Activated CD4-positive, alpha-beta T cell treated with anti-CD3 and anti-CD28 coated beads for 48 hours (primary cell): ENCODE data around the gene PIPOX.
"Not testable (repeated sequence)": the region's sequence is repeated elsewhere in the genome, so short reads cannot be mapped to it uniquely, and the experiment has no call there.

ENCODE experiments used
- DNase-seq: peaks from one replicate; pipeline ENCODE4 v3.0.0-alpha.2; 2020

The PIPOX gene

DNA sequence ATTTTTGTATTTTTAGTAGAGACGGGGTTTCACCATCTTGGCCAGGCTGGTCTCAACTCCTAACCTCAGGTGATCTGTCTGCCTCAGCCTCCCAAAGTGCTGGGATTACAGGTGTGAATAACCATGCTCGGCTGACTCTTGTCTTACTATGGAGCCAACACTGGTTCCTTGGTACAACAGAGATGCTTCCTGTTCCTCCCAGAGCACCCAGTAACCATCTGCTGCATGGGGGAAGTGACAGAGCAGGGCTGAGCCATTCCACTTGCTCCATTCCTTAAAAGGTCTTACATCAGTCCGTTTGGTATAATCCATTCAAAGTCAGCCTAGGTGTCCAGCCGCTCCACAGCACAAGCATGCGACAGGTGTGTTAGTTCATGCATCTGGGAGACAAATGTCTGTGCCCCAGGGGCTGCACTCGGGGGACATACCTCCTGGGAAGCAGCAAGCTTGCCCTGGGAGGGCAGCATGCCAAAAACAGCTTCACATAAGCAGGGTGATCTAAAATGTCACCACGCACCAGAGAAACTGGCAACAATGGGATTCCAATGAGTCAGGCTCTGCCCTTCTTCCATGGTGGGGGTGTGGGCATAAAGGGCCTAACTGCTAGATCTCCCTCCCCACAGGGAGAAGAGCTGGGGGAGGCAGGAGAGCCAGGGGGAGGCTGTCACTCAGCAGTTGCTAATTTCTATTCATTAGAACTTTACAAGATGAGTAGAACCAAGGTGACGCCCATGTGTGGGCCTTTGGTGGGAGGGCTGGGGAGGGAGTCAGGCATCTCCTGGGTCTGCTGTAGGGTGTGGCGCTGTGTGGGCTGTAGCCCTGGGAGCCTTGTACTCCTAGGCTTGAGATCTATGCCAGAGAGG, 35.5 kb downstream of the PIPOX start:
- DNase-seq = no peak

DNA sequence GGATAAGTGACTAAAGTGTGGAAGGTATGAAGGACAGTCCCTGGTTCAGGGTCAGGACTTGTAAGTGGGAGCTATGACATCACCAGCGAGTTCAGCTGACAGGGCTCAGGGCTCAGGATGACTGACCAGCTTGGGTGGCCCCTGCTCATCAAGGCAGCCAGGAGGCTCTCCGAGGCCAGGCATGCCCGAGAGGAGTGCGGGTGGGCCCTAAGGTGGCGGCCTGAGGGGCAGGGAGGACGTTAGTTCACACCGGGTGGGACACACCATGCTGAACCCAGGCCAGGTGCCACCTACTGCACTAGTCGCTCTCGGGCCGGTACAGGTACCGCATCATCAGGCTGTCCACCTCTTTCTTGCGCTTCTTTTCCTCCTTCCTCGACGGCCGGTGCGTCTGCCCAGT, 36.5 kb downstream of the PIPOX start:
- no peak for DNase-seq

DNA sequence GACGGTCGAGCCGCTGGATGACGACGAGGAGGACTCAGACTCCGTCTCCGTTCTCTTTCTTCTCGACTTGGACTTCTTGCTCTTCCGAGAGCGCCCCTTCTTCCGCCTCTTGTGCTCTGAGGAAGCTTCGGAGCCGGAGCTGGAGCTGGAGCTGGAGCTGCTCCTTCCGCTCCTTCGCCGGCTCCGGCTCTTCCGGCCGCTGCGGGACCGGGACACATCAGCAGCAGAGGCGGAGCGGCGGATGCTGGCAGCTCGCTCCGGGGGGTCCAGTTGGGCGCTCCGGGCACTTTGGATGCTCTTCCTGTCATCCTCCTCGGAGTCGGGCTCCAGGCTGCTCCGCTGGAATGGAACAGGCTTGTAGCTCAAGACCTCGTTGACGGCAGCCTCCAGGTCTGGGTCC, 36.9 kb downstream of the PIPOX start:
- no peak for DNase-seq

DNA sequence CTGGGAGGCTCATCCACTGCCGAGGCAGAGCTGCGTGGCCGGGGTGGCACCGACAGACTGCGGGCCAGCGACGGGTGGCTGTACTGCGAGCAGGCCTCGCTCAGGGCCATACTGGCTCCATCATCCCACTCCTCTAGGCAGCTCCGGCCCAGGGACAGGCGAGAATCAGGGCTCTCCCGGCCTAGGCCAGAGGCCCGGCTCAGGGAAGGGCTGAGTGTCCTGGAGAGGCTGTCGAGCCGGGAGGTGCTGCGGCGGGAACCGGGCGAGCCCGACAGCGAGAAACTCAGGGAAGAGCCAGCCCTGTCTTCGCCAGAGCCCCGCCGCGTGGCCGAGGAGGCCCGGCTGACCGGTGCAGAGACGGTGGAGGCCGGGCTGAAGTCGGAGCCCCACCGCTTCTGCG, 37.4 kb downstream of the PIPOX start:
- DNase-seq = no peak

DNA sequence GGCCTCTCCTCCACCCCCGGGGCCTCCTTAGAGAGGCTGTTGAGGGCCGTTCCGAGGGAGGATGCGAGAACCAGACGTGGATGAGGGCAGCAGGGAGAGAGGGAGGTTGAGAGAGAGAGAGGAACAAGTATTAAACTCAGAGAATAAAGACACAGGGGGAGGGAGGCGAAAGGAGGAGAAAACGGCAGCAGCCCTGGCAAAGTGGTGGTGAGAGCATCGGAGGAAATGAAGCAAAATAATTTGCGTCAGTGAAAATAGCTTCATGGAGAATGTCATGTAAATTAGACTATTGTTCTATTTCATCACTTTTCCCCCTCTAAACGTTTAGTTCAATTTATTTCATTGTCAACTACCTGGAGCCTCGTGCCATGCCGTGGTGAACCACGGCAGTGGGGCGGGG, 38.0 kb downstream of the PIPOX start:
- DNase-seq = no peak

DNA sequence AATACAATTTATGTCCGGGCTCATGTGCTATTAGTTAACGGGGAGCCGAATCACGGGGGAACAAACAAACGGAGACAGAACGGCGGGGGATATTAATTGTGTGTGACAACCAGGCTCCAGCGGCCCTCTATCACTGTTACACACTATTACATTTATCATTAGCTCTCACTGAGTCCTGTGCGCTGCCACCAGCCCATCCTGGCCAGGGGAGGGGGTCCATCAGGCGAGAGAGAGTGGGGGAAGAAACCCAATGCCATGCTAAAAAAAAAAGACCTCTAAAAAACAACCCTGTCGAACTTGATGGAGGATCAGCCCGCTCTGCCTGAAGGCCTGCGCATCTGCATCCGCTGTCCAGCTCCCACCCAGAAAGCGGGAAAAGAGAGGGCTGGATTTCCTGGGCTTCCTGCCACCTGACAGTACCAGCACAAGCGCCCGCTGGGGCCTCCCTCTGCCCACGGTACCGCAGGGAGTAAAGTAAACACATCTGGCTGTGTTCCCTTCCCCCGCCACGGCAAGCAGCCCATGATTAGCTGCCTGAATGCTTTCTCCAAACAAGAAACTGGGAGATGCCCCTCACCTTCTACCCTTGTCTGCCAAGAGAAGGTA, 41.7 kb downstream of the PIPOX start:
- DNase-seq = no peak

DNA sequence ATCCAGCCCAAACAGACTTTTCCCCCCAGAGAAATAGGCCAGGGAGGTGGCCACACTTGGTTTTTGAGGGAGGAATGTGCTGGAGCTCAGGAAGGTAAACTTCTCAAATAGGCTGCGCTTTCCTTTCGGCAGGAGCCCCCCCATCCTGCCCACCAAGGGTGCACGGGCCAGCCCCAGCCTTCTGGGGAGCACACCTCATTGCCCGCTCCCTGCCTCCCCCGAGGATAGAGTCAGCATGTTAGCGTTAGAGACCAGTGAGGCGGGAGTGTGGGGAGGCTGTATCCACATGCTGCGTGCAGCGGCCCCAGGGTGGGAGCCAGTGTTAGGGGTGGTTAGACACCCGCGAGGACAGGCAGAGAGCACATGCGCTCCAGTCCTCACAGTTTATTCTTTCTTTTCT, 42.3 kb downstream of the PIPOX start:
- no peak for DNase-seq

DNA sequence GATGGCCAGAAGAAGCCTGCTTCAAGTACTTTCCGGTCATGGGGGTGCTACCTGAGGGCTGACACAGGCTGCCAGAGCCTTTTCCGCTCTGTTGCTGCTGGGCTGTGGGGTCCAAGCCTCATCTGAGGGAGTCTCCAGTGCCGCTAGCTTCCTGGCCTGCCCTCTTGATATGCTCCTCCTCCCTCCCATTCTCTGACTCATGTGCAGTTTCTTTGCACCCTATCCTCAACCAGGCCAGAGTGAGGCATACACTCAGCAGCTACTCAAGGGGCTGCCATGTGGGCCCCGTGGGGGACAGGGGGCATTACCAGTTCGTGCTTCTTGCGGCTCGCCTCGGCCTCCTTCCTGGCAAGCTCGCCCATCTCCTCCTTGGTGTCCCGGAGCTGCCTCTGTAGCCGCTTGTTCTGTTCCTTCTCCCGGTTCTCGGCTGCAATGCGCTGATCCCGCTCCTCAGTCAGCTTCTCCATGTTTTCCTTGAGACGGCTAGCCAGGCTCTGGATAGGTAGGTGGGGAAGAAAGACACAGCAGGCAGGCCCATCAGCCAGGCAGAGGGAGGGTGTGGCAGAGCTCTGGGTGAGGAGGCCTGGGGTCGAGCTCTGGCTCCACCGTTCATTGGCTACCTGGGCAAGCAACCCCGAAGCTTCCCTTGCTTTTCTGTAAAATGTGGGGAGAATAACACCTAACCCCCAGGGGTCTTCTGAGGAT, 43.8 kb downstream of the PIPOX start:
- DNase-seq = no peak

DNA sequence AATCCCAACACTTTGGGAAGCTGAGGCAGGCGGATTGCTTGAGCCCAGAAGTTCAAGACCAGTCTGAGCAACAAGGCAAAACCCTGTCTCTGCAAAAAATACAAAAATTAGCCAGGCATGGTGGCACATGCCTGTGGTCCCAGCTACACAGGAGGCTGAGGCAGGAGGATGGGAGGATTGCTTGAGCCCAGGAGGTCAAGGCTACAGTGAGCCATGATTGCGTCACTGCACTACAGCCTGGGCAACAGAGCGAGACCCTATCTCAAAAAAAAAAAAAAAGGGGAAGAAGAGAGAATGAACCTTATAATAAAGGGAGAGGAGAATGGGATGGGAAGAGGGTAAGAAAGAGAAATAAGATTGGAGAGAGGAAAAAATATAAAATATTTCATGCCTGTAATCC, 45.8 kb downstream of the PIPOX start:
- DNase-seq = not testable (repeated sequence)

DNA sequence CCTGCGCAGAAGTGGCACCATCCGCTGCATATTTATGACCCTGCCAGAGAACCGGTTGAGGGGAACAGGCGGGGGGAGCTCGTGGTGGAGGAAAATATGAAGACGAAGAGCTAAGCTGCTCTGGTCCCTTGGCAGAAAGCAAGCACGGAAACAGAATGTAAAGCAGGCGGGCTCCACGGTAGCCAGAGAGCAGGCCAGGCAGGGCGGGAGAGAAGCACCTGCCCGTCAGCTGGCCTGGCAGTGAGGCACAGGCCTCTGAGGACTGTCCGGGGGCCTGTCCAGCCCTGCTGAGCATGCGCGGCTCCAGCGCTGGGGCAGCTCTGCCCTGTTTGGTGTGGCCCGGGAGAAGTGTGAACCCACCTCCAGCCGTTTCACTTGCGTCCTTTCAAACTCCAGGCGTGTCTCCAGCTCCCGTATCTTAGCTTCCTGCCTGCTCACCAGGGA, 46.7 kb downstream of the PIPOX start:
- no peak for DNase-seq

DNA sequence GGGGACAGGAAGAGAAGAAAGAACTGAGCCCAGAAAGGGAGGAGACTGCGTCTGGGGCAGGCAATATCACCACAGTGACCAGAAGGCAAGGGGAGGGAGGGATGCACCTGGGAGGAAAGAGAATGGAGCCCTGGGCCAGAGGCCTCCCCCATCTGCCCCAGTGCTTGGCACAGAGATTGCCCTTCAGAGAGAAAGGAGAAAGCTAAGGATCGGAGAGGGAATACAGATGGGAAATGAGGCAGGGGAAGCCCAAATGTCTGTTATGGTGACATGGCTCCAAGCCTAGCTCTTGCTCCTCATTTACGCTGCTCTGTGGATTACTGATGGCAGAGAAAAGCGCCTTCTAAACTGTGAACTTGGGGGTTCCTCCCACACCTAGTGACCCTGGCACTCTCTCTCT, 47.2 kb downstream of the PIPOX start:
- DNase-seq = no peak

DNA sequence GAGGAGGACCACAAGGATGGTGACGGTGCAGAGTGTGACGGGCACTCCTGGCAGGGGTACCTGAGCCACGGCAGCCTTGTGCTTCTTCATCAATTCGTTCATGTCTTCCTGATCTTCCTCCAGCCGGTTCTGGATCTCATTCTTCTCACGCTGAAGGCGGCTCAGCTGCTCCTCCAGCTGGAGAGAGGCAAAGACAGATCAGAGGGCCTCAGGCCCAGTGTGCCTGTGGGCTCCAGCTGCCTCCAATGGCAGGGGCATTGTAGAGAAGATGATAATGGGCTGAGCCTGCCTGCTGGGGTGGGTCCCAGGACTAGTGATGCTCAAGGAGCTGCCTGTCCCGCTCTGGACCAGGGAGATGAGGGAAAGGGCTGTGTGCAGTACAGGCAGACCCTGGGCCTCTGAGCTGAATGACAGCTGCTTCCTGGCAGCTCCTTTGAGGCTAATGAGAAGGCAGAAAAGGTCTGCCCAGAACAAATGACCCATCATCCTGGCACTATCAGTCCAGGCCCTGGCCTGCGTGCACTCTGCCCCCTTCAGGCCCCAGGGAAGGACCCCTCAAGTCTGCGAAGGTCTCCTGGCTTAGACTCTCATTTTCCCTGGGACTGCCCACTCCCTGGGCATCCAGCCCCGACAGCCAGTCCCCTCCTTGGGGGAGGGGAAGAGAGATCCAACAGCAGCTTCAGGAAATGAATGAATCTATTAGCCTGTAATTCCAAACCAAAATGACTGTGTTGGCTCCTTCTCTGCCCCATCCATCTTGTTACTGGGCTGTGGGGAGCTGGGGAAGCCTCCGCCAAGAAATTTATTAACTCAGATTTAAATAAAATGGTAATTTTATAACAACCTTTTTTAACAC, 48.0 kb downstream of the PIPOX start:
- DNase-seq = no peak

DNA sequence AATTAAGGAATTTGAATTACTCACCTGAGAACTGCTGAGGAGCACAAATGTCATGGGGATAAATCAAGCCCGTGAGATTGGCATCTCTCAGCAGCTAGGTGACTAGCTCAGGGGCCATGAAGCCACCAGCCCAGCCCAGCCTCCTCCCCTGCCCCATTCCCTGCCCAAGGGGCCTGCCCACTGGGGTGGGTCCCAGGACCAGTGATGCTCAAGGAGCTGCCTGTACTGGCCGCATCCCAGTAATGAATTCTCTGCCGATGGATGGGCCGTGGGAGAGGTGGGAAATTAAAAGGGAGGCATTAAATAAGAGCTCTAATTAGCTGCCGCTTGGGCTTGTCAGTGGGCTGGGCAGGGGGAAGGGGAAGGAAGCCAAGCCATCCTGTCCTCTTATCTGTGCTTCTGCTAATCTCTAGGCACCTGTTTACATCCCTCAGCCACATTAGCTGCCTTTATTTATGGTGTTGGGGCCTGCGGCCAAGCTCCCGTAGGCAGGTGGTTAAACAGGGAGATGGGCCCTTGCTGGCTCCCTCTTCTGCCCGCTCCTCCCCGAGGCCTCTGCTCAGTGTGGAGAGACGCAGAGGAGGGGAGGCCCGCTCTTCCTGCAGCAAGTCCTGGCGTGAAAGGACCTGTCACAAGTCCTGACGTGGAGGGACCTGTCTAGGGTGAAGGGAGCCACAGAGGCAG, 48.8 kb downstream of the PIPOX start:
- no peak for DNase-seq

DNA sequence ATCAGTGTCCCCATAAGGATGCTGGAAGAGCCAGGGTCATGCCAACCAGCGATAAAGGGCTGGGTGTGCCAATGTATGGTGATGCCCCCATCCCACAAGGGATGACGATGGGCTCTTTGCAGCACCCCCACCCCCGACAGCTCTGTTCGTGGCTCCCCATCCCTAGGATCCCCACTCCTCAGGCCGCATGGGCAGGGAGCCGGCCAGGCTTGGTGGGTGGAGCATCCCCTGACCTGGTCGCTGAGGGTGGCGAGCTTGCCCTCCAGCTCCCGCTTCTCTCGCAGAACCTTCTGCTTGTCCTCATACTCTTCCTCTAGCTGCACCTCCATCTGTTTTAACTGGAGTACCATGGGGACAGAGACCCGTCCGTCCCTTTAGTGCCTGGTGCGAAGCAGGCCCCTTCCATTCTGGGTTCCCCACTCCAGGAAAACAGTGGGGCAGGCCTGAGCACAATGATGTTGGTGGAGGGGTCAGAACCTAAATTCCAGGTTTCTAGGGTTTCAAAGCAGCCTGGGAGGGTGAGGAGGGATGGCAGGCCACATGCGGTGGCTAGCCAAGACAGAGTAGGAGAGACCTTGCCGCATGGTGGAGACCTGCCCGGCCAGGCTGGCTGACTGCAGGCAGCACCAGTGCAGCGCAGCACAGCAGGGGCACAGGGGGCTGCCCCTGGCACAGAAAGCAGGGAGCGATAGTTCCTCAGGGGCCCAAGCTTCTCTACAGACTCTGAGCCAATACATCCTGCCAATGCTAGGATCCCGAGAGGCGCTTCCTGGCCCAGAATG, 50.3 kb downstream of the PIPOX start:
- DNase-seq = no peak

DNA sequence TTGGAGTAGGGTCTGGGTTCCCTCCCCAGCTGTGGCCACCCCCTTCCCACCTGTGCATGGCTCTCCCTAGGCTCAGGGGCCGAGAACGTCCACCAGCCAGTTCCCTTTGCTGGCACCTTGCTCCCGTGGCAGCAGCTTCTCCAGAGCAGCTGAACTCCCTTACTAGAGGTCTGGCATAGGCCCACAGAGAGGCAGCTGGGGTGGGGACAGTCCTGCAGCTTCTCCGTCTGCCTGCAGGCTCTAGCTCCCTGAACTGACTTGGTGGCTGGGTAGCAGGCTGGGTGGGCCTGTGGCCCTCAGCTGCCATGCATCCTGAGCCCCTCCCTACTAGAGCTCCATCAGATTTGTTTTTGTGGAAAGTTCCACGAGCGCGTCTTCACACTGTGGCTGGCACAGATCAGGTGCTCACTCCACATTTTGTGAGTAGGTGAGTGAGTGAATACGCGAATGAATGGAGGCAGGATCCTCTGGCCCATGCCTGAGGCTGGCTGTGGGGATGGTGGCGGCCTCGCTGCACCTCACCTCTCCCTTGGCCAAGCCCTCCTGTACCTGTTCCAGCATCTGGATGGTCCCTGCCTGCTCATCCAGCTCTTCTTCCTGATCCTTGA, 51.3 kb downstream of the PIPOX start:
- DNase-seq = no peak

DNA sequence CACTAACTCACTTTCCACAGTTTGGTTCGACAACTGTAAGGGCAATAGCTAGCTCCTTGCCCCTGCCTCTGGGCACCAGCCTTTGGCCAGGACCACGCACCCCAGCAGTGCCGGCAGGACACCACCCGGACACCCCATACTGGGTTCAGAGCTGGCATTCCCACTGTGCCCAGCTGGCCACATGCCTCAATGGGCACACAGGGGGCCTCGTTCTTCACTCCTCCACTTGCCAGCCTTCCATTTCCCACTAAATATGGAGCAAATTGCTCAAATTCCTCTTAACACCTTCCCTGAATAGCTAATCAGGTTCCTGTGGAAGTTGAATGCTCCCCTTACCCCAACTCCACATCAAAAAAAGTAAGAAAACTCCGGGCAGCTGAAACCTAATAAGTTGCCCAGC, 52.5 kb downstream of the PIPOX start:
- no peak for DNase-seq

DNA sequence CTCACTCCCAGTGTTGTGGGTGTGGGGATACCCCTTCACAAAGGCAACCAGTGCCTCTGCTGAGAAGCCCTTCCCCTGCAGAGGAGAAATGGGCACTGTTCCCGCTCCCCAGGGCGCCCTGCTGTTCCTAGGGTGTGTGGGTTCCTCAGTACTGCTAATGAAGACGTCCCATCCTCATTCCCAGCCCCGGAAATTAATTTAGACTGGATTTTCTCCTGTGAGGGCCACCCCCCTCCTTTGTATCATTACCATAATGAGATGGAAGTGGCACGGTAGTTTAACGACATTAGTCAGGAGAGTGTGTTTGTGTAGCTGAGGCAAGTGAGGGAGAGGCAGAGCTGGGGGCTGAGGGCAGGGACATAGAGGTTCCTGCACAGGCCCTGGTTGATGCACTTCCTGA, 53.2 kb downstream of the PIPOX start:
- DNase-seq = no peak

DNA sequence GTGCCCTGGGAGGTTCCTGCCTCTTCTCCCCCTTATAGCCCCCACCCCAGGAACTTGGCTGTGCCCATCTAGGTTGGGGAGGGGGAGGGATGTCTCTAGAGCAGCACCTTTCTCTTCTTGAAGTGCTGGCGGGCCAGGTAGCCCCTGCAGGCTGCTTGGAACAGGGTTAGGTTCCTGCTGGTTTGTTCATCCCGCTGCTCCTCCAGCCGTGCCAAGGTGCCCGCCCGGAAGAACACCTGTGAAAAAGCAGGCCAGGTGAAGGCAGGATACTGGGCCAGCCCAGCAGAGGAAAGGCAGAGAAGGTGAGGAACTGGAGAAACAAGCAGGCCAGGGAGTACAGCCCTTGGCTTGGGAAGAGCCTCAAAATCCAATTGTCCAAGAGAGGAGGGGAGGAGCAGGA, 56.6 kb downstream of the PIPOX start:
- DNase-seq = no peak

DNA sequence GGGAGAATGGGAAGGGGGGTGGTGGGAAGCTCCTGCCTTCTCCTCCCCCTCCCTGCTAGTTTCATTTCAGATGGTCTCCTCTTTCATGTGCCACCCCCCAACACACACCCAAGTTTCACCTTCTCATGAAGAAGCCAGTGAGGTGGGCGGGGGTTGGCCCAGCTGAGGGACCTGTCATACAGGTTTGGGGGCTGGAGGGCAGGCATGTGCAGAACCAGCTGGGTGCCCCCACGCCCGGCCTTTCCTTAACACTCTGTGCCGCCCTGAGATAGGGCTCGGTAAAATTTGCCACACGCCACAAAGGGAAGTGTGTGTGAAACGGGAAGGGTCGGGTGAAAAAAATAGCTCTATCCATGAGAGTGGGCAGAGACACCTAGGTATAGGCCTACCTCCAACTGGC, 57.4 kb downstream of the PIPOX start:
- no peak for DNase-seq

DNA sequence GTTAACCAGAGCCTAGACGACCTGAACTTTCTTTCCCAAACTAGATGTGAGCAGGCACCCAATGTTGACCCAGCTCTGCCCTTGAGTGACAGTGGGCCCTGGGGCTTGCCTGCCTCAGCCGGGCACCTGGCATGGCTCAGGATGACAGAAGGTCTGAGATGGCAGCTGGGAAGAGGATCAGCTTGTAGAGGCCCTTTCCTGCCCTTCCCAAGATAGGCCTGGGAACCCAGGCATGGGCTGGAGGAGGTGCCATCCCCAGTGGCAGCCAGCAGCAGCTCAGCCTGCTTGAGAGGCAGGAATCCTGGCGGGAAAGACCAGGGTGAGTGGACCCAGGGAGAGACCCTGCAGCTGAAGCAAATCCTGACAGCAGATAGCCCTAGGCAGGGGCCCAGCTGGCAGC, 59.1 kb downstream of the PIPOX start:
- no peak for DNase-seq

DNA sequence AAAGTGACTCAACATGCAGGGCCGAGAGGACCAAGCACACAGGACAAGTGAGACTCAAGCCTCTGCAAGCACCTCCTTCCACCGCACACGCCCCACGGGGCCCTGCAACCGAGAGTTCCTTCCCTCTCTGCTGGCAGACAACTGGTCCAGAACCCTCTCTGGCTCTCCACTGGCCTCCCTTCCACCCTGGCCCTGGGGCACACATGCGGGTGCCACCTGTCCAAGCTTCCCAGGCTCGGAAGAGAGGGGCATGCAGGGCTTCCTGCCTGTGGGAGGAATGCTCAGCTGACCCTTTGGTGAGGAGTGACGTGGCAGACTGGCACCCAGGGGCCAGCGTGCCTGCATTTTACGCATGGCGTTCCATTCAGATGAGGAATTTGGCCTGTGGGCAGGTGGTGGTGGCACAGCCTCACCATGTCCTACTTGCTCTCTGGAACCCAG, 59.8 kb downstream of the PIPOX start:
- no peak for DNase-seq
